Measurements from ENCODE around the gene DLX6.

The DLX6 gene

DNA sequence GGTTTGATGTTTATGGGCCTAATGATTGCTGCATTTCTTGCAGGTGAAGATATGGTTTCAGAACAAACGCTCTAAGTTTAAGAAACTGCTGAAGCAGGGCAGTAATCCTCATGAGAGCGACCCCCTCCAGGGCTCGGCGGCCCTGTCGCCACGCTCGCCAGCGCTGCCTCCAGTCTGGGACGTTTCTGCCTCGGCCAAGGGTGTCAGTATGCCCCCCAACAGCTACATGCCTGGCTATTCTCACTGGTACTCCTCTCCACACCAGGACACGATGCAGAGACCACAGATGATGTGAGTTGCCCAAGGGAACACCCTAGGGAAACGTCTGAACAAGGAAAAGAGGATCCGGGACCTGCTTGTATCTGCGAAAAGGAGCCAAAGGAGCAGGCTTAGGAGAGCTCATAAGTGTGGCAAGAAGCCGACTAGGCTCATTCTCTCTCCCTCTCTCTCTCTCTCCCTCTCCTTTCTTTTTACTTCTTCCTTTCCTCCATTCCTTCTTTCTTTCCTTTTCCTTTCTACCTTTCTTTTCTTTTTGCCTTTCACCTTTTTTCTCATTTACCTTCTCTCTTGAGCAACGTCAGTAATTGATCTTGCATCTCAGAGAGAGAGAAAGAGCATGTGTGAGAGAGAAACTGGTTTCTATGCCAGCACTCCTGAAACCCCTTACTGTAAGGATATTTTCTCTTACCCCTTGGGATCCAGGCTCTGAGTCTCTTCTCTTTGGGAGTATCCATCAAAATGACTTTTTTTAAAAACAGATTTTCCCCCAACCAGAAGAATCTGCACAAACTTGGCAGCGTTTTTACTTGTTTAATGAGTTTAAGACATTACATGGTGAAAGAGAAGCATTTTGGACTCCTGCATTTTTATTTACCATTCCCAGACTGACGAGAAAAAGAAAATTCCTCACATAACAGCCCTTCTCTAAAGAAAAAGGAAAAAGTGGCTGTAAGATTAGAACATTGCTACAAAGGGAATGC, 4.7 kb downstream of the DLX6 start:
- in situ Hi-C loops (cut with HindIII; ENCODE audit: low sequenced_read_pairs) = no loop called here

DNA sequence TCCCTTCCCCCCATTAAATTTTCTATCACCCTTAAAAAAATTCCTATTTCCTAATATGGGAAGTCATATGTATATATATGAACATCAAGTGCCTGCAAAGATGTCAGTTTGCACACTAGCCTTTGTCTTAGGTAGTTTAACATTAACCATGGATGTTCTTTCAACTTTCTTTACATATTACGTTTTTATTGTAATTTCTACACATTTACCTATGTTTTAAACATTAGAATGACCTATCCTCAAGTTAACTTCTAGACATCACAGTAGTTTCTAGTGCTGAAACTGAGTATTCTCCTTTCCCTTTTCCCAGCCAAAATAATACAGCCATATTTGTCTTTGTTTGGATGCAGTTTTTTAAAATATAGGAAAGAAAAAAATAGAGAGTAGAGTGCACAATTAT, 5.8 kb downstream of the DLX6 start:
- in situ Hi-C loops (cut with HindIII; ENCODE audit: low sequenced_read_pairs) = no loop called here

- in situ Hi-C loops (cut with HindIII; ENCODE audit: low sequenced_read_pairs) = no loop called here
Observed at GRCh38 chr7:97011536-97012364, 6.4 kb downstream of the DLX6 start.

DNA sequence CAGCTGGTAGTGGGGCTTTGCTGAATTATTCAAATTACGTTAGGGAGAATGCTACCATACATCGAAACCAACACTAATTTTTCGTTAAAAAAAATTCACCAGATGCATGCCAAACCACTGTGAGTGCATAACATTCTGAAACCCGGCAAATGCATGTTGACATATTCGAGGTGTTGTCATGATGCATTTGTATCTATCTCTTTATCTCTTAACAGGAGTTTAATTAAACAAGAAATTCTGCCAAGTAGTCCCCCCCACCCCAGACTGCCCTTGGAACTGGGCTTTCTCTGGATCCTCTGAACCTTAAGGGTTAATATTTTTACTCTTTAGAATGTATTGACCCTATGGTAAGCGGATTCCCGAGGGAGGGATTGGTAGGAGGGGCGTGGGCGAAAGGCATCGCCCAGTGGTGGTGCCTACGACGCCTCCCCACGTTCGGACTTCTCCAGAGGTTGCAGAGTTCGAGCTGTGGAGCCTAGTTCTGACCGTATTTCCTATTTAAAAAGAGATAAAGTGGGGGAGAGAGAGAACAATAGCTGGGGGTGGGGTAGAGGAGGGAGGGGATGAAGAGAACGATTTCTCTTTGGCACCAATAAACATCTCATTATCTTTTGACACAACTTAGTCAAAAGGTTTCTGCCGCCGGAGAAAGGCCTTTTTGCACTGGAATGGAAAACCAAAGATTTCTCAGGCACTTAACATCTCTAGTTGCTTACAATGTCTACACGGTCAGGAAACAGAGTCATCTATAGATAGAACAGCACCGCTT, 7.2 kb downstream of the DLX6 start:
- in situ Hi-C loops (cut with HindIII; ENCODE audit: low sequenced_read_pairs) = no loop called here

DNA sequence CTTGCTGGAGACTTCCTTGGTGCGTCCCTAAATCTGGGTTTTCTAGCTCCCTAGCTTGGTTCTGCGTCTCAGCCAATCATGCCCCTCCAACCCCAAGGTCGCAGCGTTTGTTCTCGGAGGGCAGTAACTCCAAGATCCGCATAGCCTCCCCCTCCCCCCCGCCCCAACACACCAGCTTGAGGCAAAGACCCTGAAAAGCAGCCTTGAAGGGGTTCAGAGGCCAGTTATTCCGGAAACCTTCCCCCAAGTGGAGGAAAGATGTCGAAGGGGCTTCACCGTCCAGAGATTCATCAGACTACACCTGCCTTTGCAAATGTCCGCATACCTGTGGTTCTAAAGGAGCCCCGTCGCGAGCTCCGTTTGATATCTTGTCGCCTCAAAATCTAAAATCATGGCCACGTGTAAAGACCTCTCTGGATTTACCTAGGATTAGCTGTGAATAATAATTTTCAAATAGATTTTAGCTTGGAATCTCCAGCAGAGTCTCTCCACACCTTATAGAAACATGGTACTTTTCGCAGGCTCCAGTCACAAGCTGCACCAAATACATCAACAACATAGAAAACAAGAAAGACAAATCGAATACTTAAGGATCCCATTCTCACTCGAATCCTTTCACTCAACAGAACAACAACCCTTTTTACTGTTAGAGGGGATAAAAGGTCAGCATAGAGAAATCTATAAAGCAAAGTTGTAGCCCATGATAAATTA, 7.9 kb downstream of the DLX6 start:
- in situ Hi-C loops (cut with HindIII; ENCODE audit: low sequenced_read_pairs) = no loop called here

- in situ Hi-C loops (cut with HindIII; ENCODE audit: low sequenced_read_pairs) = no loop called here
Observed at GRCh38 chr7:97013845-97014134, 8.4 kb downstream of the DLX6 start.

GRCh38 chr7:97014145-97014750, 8.9 kb downstream of the DLX6 start:
- in situ Hi-C loops (cut with HindIII; ENCODE audit: low sequenced_read_pairs) = no loop called here

GRCh38 chr7:97015279-97015678, 9.9 kb downstream of the DLX6 start:
- in situ Hi-C loops (cut with HindIII; ENCODE audit: low sequenced_read_pairs) = no loop called here

- in situ Hi-C loops (cut with HindIII; ENCODE audit: low sequenced_read_pairs) = no loop called here
Observed at GRCh38 chr7:97015756-97016380, 10.5 kb downstream of the DLX6 start.

DNA sequence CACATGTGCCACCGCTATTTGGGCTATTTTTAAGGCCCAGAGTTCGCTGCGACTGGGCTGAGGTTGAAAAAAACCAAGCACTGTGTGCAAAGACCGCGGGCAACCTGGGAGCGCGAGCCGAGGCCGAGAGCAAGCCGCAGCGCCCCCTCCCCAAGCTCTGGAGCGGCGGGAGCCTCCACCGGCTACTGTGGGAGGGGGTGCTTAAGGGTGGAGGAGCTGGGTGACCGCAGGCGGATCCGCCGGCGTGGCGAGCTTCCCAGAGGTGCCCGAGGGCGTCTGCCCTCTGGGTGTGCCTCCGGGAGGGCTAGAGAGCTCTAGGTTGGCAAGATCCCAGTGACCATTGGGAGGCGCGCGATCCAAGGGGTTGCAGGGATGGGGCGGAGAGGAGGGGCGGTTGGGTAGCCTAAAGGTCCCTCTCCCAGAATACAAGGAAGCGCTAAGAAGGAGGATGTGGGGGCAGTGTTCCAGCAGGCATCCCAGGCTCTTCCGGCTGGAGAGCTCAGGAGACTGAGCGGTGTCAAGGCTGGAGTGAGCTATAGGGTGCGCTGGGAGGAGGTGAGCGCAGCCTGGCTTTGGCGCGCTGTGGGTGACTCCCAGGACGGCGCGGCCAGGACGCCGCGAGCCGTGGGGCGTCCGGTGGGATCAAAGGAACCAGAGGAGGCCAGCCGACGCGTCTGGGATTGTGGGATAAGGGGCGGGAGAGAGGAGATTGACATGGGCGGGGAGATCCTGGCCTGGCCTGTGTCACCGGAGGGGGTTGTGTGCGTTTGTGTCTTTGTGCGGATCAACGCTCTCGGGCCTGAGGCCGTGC, 11.2 kb downstream of the DLX6 start:
- in situ Hi-C loops (cut with HindIII; ENCODE audit: low sequenced_read_pairs) = no loop called here

DNA sequence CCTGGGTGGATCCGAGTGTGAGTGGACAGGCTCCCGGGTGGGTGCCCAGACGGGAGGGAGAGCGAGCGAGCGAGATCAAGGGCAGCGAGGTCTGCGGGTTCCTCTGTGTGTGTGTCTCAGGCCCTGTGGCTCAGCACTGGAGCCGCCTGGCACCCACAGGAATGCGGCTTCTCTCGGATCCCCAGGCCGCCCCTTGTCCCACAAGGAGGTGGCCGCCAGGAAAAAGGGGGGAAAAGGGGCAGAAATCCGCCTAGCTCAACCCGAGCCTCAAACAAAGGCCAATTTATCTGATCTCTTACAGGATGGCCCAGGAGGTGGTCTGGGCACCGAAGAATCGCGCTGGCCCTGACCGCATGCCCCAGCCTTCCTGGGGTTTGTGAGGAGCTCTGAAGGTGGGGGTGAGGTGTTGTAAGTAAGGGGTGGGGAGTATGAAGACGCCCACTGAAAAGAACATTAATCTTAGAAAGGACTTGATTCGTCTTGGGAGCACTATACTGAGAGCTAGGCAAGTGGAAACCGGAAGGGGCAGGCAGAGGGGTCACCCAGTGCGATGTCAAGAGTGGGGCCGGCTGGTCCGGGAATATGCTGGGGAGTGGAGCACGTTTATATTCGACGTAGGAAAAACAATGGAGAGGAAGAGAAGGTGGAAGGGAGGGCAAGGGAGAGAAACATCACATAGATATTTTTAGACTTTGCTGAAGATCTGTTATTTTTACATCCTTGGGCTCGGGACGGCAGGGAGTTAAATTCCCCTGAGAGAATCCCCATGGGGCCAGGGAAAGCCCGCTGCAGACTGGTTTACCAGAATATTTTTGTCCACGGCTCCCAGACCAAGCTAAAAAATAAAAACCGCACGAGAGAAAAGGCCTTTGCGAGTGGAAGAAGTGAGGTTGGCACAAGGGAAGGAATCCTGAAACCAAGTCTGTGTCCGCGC, 12.1 kb downstream of the DLX6 start:
- in situ Hi-C loops (cut with HindIII; ENCODE audit: low sequenced_read_pairs) = no loop called here

DNA sequence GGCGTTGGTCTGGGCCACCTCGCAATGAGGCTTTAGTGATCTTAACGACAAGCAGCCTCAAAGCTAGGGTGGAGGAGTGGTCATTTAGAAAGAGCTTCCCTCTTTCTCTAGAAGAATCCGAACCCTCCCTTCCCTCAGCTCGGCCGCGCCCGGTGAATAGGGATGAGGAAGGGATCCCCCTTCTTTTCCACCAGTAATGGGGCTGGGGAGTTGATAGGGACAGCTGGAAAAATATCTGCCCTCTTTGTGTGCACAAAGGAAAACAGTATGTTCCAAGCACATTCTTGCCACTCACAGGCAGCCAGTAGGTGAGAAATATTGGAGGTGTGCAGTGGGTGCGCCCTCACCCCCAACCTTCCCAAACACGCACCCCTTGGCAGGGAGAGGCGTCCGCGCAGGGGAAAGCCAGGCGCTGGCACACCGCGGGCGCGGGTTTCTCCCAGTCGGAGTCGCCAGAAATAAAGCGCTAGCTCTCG, 12.8 kb downstream of the DLX6 start:
- in situ Hi-C loops (cut with HindIII; ENCODE audit: low sequenced_read_pairs) = no loop called here

GRCh38 chr7:97018791-97019531, 13.6 kb downstream of the DLX6 start:
- in situ Hi-C loops (cut with HindIII; ENCODE audit: low sequenced_read_pairs) = no loop called here

GRCh38 chr7:97019710-97020225, 14.4 kb downstream of the DLX6 start:
- in situ Hi-C loops (cut with HindIII; ENCODE audit: low sequenced_read_pairs) = no loop called here

DNA sequence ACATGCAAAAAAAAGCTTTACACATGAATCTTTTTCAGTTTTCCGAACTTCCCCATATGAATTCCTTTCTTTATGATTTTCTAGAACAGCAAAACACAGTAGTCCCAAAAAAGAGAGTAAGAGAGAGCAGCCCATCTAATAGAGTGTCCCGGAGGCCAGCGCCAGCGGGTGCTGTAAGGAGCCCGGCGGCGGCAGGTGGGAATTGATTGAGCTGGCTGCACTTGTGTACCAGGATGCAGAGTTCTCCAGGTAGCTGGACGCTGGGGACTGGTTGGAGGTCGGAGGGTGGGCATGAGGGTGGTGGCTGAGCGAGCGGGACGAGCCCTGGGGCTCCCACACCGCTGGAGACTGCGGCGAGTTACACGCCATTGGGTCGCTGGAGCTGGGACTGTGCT, 15.2 kb downstream of the DLX6 start:
- in situ Hi-C loops (cut with HindIII; ENCODE audit: low sequenced_read_pairs) = no loop called here

DNA sequence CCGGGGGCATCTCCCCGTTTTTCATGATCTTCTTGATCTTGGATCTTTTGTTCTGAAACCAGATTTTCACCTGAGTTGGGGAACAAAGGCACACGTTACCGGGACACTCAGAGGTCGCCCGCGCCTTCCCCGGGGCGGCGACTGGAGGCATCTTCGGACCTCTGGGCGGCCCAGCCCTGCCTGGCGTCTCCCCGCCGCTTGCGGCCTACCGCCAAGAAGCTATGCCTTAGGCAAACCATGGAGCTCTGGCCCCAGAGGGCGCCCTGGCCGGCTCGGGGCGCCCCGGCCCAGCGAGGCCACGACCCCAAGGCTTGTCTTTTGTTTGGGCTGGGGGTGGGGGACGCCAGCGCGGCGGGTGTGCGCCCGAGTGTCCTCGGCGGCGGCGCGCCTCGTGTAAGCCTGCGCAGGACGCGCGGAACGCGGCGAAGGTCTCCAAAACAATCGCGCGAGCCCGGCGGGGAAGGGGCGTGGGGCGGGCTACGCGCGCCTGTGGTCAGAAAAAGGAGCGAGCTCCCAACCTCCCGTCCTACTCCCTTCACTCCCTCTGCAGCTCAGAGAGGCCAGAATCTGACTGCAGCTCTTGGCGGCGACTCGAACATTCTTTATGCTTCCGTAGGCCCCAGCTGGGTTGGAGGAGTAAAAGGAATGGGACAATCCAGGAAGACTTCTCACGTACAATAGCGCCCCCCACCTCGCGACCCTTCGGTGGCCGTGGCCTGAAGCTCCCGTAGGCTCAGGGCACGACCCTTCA, 15.8 kb downstream of the DLX6 start:
- in situ Hi-C loops (cut with HindIII; ENCODE audit: low sequenced_read_pairs) = no loop called here
